ENCODE data around the gene LONP2. TPM values are rescaled to one million over a fixed set of nuclear protein-coding genes. Genes with fewer than 3 reads are reported as not detected.

Gene LONP2
- total and polyA plus RNA-seq, 9 of the 15 experiments (the other 6 are each of a cell fraction or from before 2014, with no cell fraction given): 8.1 to 41.2 (median 25.6) TPM

- TF ChIP-seq HMGN3 (IDR thresholded peaks at IDR 0.05; ENCODE audit: borderline replicate concordance, extremely low read depth, insufficient read length, low read depth, low read length) (peak; percentile 39), ZKSCAN3 (CRISPR knock-in tag; IDR thresholded peaks at IDR 0.05) (no peak), CEBPG (CRISPR knock-in tag; IDR thresholded peaks at IDR 0.05) (no peak), CEBPG (tag; conservative IDR thresholded peaks at IDR 0.05 in 1 of 2, IDR thresholded peaks at IDR 0.05 in 1 of 2) (no peak), ZNF124 (CRISPR knock-in tag; IDR thresholded peaks at IDR 0.05) (no peak), MITF (IDR thresholded peaks at IDR 0.05) (no peak), AFF1 (IDR thresholded peaks at IDR 0.05; ENCODE audit: low read depth in 1 of 2, partially characterized antibody in 2 of 2) (no peak), ZNF165 (CRISPR knock-in tag; IDR thresholded peaks at IDR 0.05; ENCODE audit: borderline replicate concordance) (no peak), ZNF696 (CRISPR knock-in tag; conservative IDR thresholded peaks at IDR 0.05) (no peak), KDM4B (IDR thresholded peaks at IDR 0.05; ENCODE audit: borderline replicate concordance in 2 of 2, low read depth in 1 of 2) (no peak), GTF2A2 (tag; IDR thresholded peaks at IDR 0.05) (no peak), SRSF7 (optimal IDR thresholded peaks at IDR 0.05; ENCODE audit: low read depth, low read length) (no peak), ZNF668 (CRISPR knock-in tag; IDR thresholded peaks at IDR 0.05) (no peak), SRSF9 (IDR thresholded peaks at IDR 0.05; ENCODE audit: borderline replicate concordance, low read depth, low read length) (no peak), SOX6 (IDR thresholded peaks at IDR 0.05) (no peak), E4F1 (CRISPR knock-in tag; IDR thresholded peaks at IDR 0.05; ENCODE audit: borderline replicate concordance) (no peak), ZNF232 (CRISPR knock-in tag; IDR thresholded peaks at IDR 0.05) (no peak), ZBED1 (IDR thresholded peaks at IDR 0.05) (no peak), ELF1 (tag; IDR thresholded peaks at IDR 0.05) (no peak), TAF1 (IDR thresholded peaks at IDR 0.05; ENCODE audit: control insufficient read depth, extremely low read depth, insufficient read depth, low read length, severe bottlenecking) (peak; percentile 80), NCOR1 (IDR thresholded peaks at IDR 0.05) (no peak)
Measured at GRCh38 chr16:48385253-48386150, 141.4 kb downstream of the LONP2 start, which contains the start of gene SIAH1 (continued).
